H9 (cell line): ENCODE results near the gene UNC13D. TPM values are rescaled to one million over a fixed set of nuclear protein-coding genes. Genes with fewer than 3 reads are reported as not detected.

Experiments used
- DNase-seq: peaks from one replicate; pipeline ENCODE4 v3.0.0-alpha.2; 2017
- H2AFZ ChIP-seq: one replicate; pipeline ENCODE4 v1.6.1; 2013; ENCODE audit warnings: mild to moderate bottlenecking, low read length, control low read depth, moderate library complexity
- H2AK5ac ChIP-seq: 2 replicates; pipeline ENCODE4 v1.6.1; 2013; ENCODE audit warnings: low read length, control low read depth, mixed read lengths; ENCODE audit not compliant: insufficient read length
- H2BK120ac ChIP-seq: one replicate; pipeline ENCODE4 v1.6.1; 2013; ENCODE audit warnings: low read depth, mild to moderate bottlenecking, low read length, control low read depth, inconsistent platforms; ENCODE audit not compliant: poor library complexity, severe bottlenecking
- H2BK12ac ChIP-seq: 2 replicates; pipeline ENCODE4 v1.6.1; 2013; ENCODE audit warnings: low read length, control low read depth, mixed read lengths, low read depth; ENCODE audit not compliant: insufficient read length
- H2BK15ac ChIP-seq: 2 replicates; pipeline ENCODE4 v1.6.1; 2013; ENCODE audit warnings: low read depth, low read length, control low read depth
- H2BK20ac ChIP-seq: one replicate; pipeline ENCODE4 v1.6.1; 2013; ENCODE audit warnings: low read depth, mild to moderate bottlenecking, low read length, control low read depth, inconsistent platforms; ENCODE audit not compliant: poor library complexity, severe bottlenecking
- H2BK5ac ChIP-seq: 2 replicates; pipeline ENCODE4 v1.6.1; 2013; ENCODE audit warnings: low read length, control low read depth, mixed read lengths; ENCODE audit not compliant: insufficient read length
- H3K14ac ChIP-seq: 2 replicates; pipeline ENCODE4 v1.6.1; 2013; ENCODE audit warnings: low read length, control low read depth; ENCODE audit not compliant: insufficient read depth
- H3K18ac ChIP-seq: 2 replicates; pipeline ENCODE4 v1.6.1; 2013; ENCODE audit warnings: low read depth, mild to moderate bottlenecking, mixed read lengths, low read length, control low read depth; ENCODE audit not compliant: insufficient read length
- H3K23ac ChIP-seq: 2 replicates; pipeline ENCODE4 v1.6.1; 2013; ENCODE audit warnings: low read length, control low read depth, mixed read lengths, low read depth; ENCODE audit not compliant: insufficient read length
- H3K23me2 ChIP-seq: 2 replicates; pipeline ENCODE4 v1.6.1; 2013; ENCODE audit warnings: low read depth, mild to moderate bottlenecking, mixed read lengths, low read length, control low read depth; ENCODE audit not compliant: insufficient read length, poor library complexity, severe bottlenecking
- H3K27ac ChIP-seq: 2 replicates; pipeline ENCODE4 v1.5.1; 2013; ENCODE audit warnings: low read length, control low read depth, mixed read lengths, low read depth; ENCODE audit not compliant: insufficient read length
- H3K27me3 ChIP-seq: 2 replicates; pipeline ENCODE4 v1.6.1; 2013; ENCODE audit warnings: low read length, control low read depth, inconsistent platforms; ENCODE audit not compliant: insufficient read depth
- H3K4ac ChIP-seq: 2 replicates; pipeline ENCODE4 v1.6.1; 2013; ENCODE audit warnings: low read depth, mild to moderate bottlenecking, control low read depth, inconsistent platforms, low read length, moderate library complexity
- H3K4me1 ChIP-seq: 2 replicates; pipeline ENCODE4 v1.6.1; 2013; ENCODE audit warnings: low read length, control low read depth, inconsistent platforms; ENCODE audit not compliant: insufficient read depth
- H3K4me2 ChIP-seq: 2 replicates; pipeline ENCODE4 v1.6.1; 2013; ENCODE audit warnings: low read length, control low read depth, mixed read lengths; ENCODE audit not compliant: insufficient read length, insufficient read depth
- H3K56ac ChIP-seq: 2 replicates; pipeline ENCODE4 v1.6.1; 2013; ENCODE audit warnings: low read depth, mild to moderate bottlenecking, mixed read lengths, low read length, control low read depth; ENCODE audit not compliant: insufficient read length
- H3K79me1 ChIP-seq: 2 replicates; pipeline ENCODE4 v1.6.1; 2013; ENCODE audit warnings: low read depth, mild to moderate bottlenecking, moderate library complexity, low read length, control low read depth, inconsistent platforms; ENCODE audit not compliant: insufficient read depth, poor library complexity, severe bottlenecking
- H3K79me2 ChIP-seq: 2 replicates; pipeline ENCODE4 v1.6.1; 2013; ENCODE audit warnings: low read length, control low read depth, inconsistent platforms; ENCODE audit not compliant: insufficient read depth
- H3K9ac ChIP-seq: 2 replicates; pipeline ENCODE4 v1.6.1; 2013; ENCODE audit warnings: low read length, control low read depth, mixed read lengths; ENCODE audit not compliant: insufficient read length; ENCODE audit errors: extremely low read depth
- H3K9me3 ChIP-seq: one replicate; pipeline ENCODE4 v1.6.1; 2013; ENCODE audit warnings: low read depth, low read length, inconsistent platforms; ENCODE audit not compliant: control insufficient read depth
- H3T11ph ChIP-seq: one replicate; pipeline ENCODE4 v1.6.1; 2013; ENCODE audit warnings: mild to moderate bottlenecking, low read length, control low read depth, inconsistent platforms
- H4K20me1 ChIP-seq: one replicate; pipeline ENCODE4 v1.6.1; 2013; ENCODE audit not compliant: control insufficient read depth, insufficient read length, insufficient read depth
- H4K5ac ChIP-seq: 2 replicates; pipeline ENCODE4 v1.6.1; 2013; ENCODE audit warnings: low read depth, mild to moderate bottlenecking, mixed read lengths, low read length, control low read depth; ENCODE audit not compliant: insufficient read length
- H4K8ac ChIP-seq: replicated peaks from 2 replicates; pipeline ENCODE4 v1.6.1; 2013; ENCODE audit warnings: low read length, control low read depth, mixed read lengths, low read depth; ENCODE audit not compliant: insufficient read length
- H4K91ac ChIP-seq: 2 replicates; pipeline ENCODE4 v1.6.1; 2013; ENCODE audit warnings: low read depth, mild to moderate bottlenecking, moderate library complexity, mixed read lengths, low read length, control low read depth; ENCODE audit not compliant: insufficient read length
- H3K27ac Mint-ChIP-seq, 3 experiments: 2 replicates in 2 of 3; 3 replicates in 1 of 3; pipeline ENCODE4 v1.8.0; 2020 to 2021; ENCODE audit warnings: mixed read lengths in 3 of 3, mild to moderate bottlenecking in 1 of 3, moderate library complexity in 1 of 3
- H3K27me3 Mint-ChIP-seq: 2 replicates; pipeline ENCODE4 v1.8.0; 2021; ENCODE audit warnings: low read depth, mild to moderate bottlenecking, moderate library complexity, mixed read lengths
- H3K36me3 Mint-ChIP-seq, 3 experiments: 2 replicates in 2 of 3; 3 replicates in 1 of 3; pipeline ENCODE4 v1.8.0; 2020 to 2021; ENCODE audit warnings: low read depth in 3 of 3, mixed read lengths in 3 of 3; ENCODE audit not compliant: insufficient read depth in 1 of 3
- H3K4me1 Mint-ChIP-seq, 2 experiments: 2 replicates each; pipeline ENCODE4 v1.8.0; 2020; ENCODE audit warnings: mixed read lengths in 2 of 2
- H3K4me3 Mint-ChIP-seq, 2 experiments: 2 replicates in 1 of 2; 3 replicates in 1 of 2; pipeline ENCODE4 v1.8.0; 2020 to 2021; ENCODE audit warnings: mild to moderate bottlenecking in 2 of 2, mixed read lengths in 2 of 2, moderate library complexity in 1 of 2
- H3K9me3 Mint-ChIP-seq, 2 experiments: 2 replicates in 1 of 2; 3 replicates in 1 of 2; pipeline ENCODE4 v1.8.0; 2020; ENCODE audit warnings: mild to moderate bottlenecking in 2 of 2, mixed read lengths in 2 of 2, moderate library complexity in 1 of 2
- WGBS: extraction: QIAGEN DNeasy Blood & Tissue Kit; methylation state at CpG from one replicate; pipeline ENCODE4 v1.1.7; 2013; ENCODE audit warnings: missing lambda C conversion rate, low lambda C conversion rate, mixed read lengths; ENCODE audit not compliant: insufficient read length; ENCODE audit errors: extremely low coverage; 5-methylcytosine and 5-hydroxymethylcytosine counted together
- total RNA-seq: library from RNA; stranded (reverse); gene quantifications from 2 replicates; pipeline ENCODE4 v1.2.1, GENCODE V29; 2021
- TF ChIP-seq, protein P1 (sequence below): fragments of 200-600 bp; sonication (generic); conservative IDR thresholded peaks from 3 replicates; pipeline ENCODE4 v1.8.0; 2021; ENCODE audit warnings: antibody characterized with exemption, mild to moderate bottlenecking

The UNC13D gene
- total RNA-seq, 1 experiment from 2014 or later: 6.3 TPM

DNA sequence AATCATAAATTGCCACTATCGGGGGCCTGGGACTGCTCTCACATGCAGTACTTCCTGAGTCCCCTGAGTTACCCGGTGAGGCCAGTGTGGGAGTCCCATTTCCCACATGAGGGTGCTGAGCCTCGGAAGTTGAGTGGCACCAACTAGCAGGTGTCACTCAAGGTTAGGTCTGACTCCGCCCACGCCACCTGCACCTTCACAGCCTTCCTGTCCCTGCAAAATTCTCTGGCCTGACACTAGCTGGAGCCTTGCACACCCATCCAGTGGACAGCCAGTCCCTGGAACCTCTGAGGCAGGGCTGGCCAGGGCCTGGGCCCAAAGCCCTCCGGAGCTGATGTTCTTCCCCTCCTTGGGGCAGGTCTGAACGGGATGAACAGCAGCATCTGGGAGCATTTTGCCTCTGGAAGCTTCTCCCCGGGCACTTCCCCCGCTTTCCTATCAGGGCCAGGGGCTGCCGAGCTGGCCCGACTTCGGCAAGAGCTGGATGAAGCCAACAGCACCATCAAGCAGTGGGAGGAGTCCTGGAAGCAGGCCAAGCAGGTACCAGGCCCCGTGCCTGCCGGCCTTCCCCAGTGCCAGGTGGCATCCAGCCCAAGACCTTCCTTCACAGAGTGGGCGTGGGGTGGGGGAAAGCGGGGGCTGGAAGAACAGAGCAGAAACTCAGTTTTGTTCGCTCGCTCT is 21.9 kb downstream of the UNC13D start:
- no peak overlapping the region for H4K8ac ChIP-seq
- H3K23ac ChIP-seq: no peak overlapping the region
- H2BK15ac ChIP-seq: no peak overlapping the region
- H4K5ac ChIP-seq: no peak overlapping the region
- DNase-seq: peak; percentile 30
- H3K27ac ChIP-seq: no peak overlapping the region
- no peaks in the 10 kb centered on the region for H3K79me2 ChIP-seq
- Mint-ChIP-seq H3K9me3 (no peaks in the 10 kb centered on the region; a peak in 1 of 5 replicates), H3K4me3 (no peak overlapping the region; a peak in 1 of 5 replicates), H3K27me3 (no peaks in the 10 kb centered on the region), H3K27ac (no peak overlapping the region; a peak in 1 of 7 replicates), H3K4me1 (peaks cover 5% of the 10 kb centered on the region in 2 experiments; a peak in 3 of 4 replicates), H3K36me3 (peaks cover 17 to 60% (median 59%) of the 10 kb centered on the region in 3 experiments)
- no peak overlapping the region for H3K9ac ChIP-seq
- no peak overlapping the region for H3K4me2 ChIP-seq
- H3K14ac ChIP-seq: no peak overlapping the region
- H2BK20ac ChIP-seq: no peak overlapping the region
- no peaks in the 10 kb centered on the region for H3K4me1 ChIP-seq
- H4K91ac ChIP-seq: no peak overlapping the region
- H2BK120ac ChIP-seq: no peak overlapping the region
- no peaks in the 10 kb centered on the region for H3K23me2 ChIP-seq
- H3K4ac ChIP-seq: no peak overlapping the region
- H2AFZ ChIP-seq: no peak overlapping the region
- H2BK5ac ChIP-seq: no peak overlapping the region
- no peak overlapping the region for H2BK12ac ChIP-seq
- no peak overlapping the region for H2AK5ac ChIP-seq
- H3T11ph ChIP-seq: no peak overlapping the region
- H3K18ac ChIP-seq: no peak overlapping the region
- TF ChIP-seq, protein P1, sequence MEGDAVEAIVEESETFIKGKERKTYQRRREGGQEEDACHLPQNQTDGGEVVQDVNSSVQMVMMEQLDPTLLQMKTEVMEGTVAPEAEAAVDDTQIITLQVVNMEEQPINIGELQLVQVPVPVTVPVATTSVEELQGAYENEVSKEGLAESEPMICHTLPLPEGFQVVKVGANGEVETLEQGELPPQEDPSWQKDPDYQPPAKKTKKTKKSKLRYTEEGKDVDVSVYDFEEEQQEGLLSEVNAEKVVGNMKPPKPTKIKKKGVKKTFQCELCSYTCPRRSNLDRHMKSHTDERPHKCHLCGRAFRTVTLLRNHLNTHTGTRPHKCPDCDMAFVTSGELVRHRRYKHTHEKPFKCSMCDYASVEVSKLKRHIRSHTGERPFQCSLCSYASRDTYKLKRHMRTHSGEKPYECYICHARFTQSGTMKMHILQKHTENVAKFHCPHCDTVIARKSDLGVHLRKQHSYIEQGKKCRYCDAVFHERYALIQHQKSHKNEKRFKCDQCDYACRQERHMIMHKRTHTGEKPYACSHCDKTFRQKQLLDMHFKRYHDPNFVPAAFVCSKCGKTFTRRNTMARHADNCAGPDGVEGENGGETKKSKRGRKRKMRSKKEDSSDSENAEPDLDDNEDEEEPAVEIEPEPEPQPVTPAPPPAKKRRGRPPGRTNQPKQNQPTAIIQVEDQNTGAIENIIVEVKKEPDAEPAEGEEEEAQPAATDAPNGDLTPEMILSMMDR: no peak
- H3K9me3 ChIP-seq: no peaks in the 10 kb centered on the region
- H4K20me1 ChIP-seq: no peaks in the 10 kb centered on the region
- WGBS: no CpG with 5 or more reads among the region's 18 CpGs
- no peaks in the 10 kb centered on the region for H3K79me1 ChIP-seq
- H3K27me3 ChIP-seq: no peaks in the 10 kb centered on the region
- no peak overlapping the region for H3K56ac ChIP-seq
